CD8-positive, alpha-beta memory T cell (primary cell): ENCODE results near the gene MIF4GD. TPM values are rescaled to one million over a fixed set of nuclear protein-coding genes. Genes with fewer than 3 reads are reported as not detected.

Experiments used
- CTCF ChIA-PET: fragments of 350-600 bp; sonication (Branson Sonifier 250); formaldehyde crosslinking; loops from one replicate; lab custom pipeline; 2021; ENCODE audit warnings: antibody characterized with exemption; lab: Charles Lee
- POLR2A ChIA-PET: fragments of 350-600 bp; sonication (Branson Sonifier 250); formaldehyde crosslinking; loops from one replicate; lab custom pipeline; 2021; ENCODE audit warnings: antibody characterized with exemption; lab: Charles Lee
- DNase-seq, 5 donors: peaks; one replicate each; pipeline versions ENCODE4 v3.0.0 to v3.0.0-alpha.2; 2020 to 2022; ENCODE audit warnings: mixed read lengths in 1 of 5
- H3K27ac ChIP-seq: one replicate; pipeline ENCODE4 v1.7.0; 2013; ENCODE audit warnings: low read depth, mild to moderate bottlenecking, low read length, moderate library complexity
- H3K27me3 ChIP-seq: 2 replicates; pipeline ENCODE4 v1.7.0; 2013; ENCODE audit warnings: low read length, mild to moderate bottlenecking; ENCODE audit not compliant: insufficient read depth, poor library complexity, severe bottlenecking
- H3K36me3 ChIP-seq: 2 replicates; pipeline ENCODE4 v1.7.0; 2013; ENCODE audit warnings: mild to moderate bottlenecking, low read length, moderate library complexity; ENCODE audit not compliant: insufficient read depth
- H3K4me1 ChIP-seq: 2 replicates; pipeline ENCODE4 v1.7.0; 2013; ENCODE audit warnings: mild to moderate bottlenecking, low read length, moderate library complexity; ENCODE audit not compliant: insufficient read depth
- H3K4me3 ChIP-seq: 2 replicates; pipeline ENCODE4 v1.7.0; 2013; ENCODE audit warnings: mild to moderate bottlenecking, low read length
- H3K9me3 ChIP-seq: 2 replicates; pipeline ENCODE4 v1.7.0; 2013; ENCODE audit warnings: mild to moderate bottlenecking, low read length
- H3K27ac Mint-ChIP-seq, 8 donors: one replicate each; pipeline ENCODE4 v1.8.0; 2020 to 2021; ENCODE audit warnings: mixed read lengths in 8 of 8, mild to moderate bottlenecking in 6 of 8, inconsistent platforms in 3 of 8, moderate library complexity in 3 of 8
- H3K27me3 Mint-ChIP-seq, 2 donors: one replicate each; pipeline ENCODE4 v1.8.0; 2020 to 2021; ENCODE audit warnings: mixed read lengths in 2 of 2, mild to moderate bottlenecking in 1 of 2, moderate library complexity in 1 of 2
- H3K36me3 Mint-ChIP-seq, 3 donors: one replicate each; pipeline ENCODE4 v1.8.0; 2020 to 2021; ENCODE audit warnings: mixed read lengths in 3 of 3, inconsistent platforms in 1 of 3, mild to moderate bottlenecking in 1 of 3
- H3K4me1 Mint-ChIP-seq, 3 donors: one replicate each; pipeline ENCODE4 v1.8.0; 2020 to 2021; ENCODE audit warnings: mixed read lengths in 3 of 3, inconsistent platforms in 1 of 3, mild to moderate bottlenecking in 1 of 3
- H3K4me3 Mint-ChIP-seq, 7 donors: one replicate each; pipeline ENCODE4 v1.8.0; 2020 to 2021; ENCODE audit warnings: mixed read lengths in 7 of 7, mild to moderate bottlenecking in 6 of 7, moderate library complexity in 4 of 7, inconsistent platforms in 2 of 7
- H3K9me3 Mint-ChIP-seq, 5 donors: one replicate each; pipeline ENCODE4 v1.8.0; 2020 to 2022; ENCODE audit warnings: mixed read lengths in 5 of 5, mild to moderate bottlenecking in 3 of 5, moderate library complexity in 2 of 5, inconsistent platforms in 1 of 5
- polyA plus RNA-seq: library from polyadenylated mRNA; unstranded; fragments of 300-500 nt; fragmentation: Illumina TruSeq; gene quantifications from one replicate; pipeline ENCODE4 v1.2.3, GENCODE V29; 2021
- total RNA-seq, 2 experiments: library from RNA; stranded (reverse); gene quantifications; one replicate each; pipeline ENCODE4 v1.2.3, GENCODE V29; 2021

MIF4GD gene
- total and polyA plus RNA-seq, 3 experiments from 2014 or later: 38.5 to 108 (median 40.4) TPM

DNA sequence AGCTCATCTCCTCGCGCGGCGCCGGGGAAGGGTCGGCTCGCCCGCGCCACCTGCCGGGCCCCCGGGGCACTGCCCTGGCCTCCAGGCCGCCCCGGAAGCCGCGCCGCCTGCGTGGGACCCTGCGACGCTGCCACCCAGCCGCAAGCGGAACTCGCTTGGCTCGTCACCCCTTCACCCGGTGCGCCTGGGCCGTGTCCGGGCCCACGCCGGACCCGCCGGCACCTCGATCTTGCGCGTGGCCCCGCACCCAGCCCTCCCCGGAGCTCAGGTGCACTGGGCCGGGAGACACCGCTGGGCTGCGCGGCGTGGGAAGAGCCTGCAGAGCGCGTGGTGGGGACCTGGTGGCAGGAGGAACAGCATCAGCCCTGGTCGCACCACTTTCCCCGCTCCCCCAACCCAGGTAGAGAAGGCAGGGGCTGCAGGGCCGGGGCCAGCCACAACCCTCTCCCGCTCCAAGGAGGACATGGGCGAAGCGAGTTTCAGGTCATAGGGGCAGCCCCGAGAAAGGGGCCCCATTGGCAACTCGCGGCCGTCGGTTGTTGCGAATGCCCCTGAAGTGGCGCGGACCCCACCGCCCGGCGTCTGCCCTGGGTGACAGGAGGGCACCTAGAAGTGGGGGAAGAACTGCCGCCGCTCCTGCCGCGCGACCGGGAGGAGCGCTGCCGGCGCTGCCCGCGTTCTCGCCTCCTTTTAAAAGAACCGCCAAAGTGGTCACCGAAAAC lies 363 bp upstream of the MIF4GD start:
- peaks cover 0 to 31% (median 5%) of the 10 kb centered on the region in 3 donors for H3K36me3 Mint-ChIP-seq
- Histone ChIP-seq H3K36me3 (peaks cover 10% of the 10 kb centered on the region), H3K4me3 (peak overlapping the region; percentile 72), H3K4me1 (peaks cover 19% of the 10 kb centered on the region), H3K9me3 (no peaks in the 10 kb centered on the region), H3K27ac (peak overlapping the region; percentile 89), H3K27me3 (no peaks in the 10 kb centered on the region)
- peaks cover 0 to 1% of the 10 kb centered on the region in 2 donors for H3K27me3 Mint-ChIP-seq
- ChIA-PET POLR2A (interaction anchor here (0.5 to 3.9 kb wide), 19 partner anchors 10 to 398 kb away, joined by 3 to 79 read pairs (median 4); partner anchors contain the start of genes ARMC7, FDXR, GGA3 and GRB2), CTCF (interaction anchor here (0.6 to 4.6 kb wide), 29 partner anchors 10 to 798 kb away, joined by 3 to 76 read pairs (median 4); partner anchors contain the start of genes GGA3, GRB2, MRPL58 and MRPS7)
- peak overlapping the region; percentile 72 to 94 (median 90) for H3K27ac Mint-ChIP-seq
- peak overlapping the region; percentile 77 to 92 (median 83) for H3K4me3 Mint-ChIP-seq
- DNase-seq: peak; percentile 83 to 92 (median 90)
- H3K4me1 Mint-ChIP-seq: peaks cover 20 to 35% (median 23%) of the 10 kb centered on the region in 3 donors
- peaks cover 0 to 2% (median 0%) of the 10 kb centered on the region in 5 donors for H3K9me3 Mint-ChIP-seq

DNA sequence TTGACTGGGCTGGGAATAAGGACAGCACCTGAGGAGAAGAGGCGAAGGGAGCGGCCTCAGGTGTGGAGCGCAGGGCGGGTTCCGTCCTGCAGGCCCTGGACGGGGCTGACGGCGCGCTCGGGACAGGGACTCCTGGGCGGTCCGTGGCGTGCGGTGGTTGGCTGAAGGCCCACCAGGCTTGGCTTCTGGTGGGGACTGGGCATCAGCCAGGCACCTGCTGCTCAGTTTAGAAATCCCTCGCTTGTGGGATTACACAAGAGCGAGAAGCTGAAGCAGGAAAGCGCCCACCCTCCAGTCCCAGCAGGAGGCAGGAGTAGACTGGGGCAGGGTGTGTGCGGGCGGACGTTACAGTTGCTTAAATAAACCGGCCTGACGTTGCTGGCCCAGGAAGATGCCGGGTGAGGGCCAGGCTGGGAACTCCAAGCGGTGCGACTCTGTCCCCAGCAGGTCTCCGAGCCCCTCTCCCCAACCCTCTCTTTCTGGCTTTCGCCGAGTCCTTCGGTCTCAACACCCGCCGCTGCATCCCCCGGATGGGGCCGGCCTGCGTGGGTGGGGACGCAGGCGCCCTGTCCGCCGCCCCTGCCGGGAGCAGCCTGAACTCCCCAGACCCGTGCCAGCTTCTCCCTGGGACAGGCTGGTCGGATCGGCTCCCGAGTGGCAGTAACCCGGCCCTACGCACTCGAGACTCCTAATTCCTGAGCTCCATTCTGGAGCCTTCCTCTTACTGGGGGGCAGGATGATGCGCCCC lies 639 bp downstream of the MIF4GD start:
- Histone ChIP-seq H3K27ac (peak overlapping the region; percentile 85), H3K9me3 (no peaks in the 10 kb centered on the region), H3K4me3 (peak overlapping the region; percentile 84), H3K27me3 (no peaks in the 10 kb centered on the region), H3K4me1 (peaks cover 19% of the 10 kb centered on the region), H3K36me3 (peaks cover 20% of the 10 kb centered on the region)
- H3K4me3 Mint-ChIP-seq: peak overlapping the region; percentile 74 to 89 (median 82)
- H3K36me3 Mint-ChIP-seq: peaks cover 0 to 40% (median 4%) of the 10 kb centered on the region in 3 donors
- peaks cover 0 to 2% of the 10 kb centered on the region in 2 donors for H3K27me3 Mint-ChIP-seq
- H3K27ac Mint-ChIP-seq: peak overlapping the region; percentile 63 to 94 (median 84)
- ChIA-PET CTCF (interaction anchor here (0.6 to 4.6 kb wide), 31 partner anchors 9 to 799 kb away, joined by 3 to 76 read pairs (median 4); partner anchors contain the start of genes GGA3, GRB2, MRPL58 and MRPS7), POLR2A (interaction anchor here (0.8 to 3.9 kb wide), 17 partner anchors 9 to 397 kb away, joined by 3 to 79 read pairs (median 5); partner anchors contain the start of genes ARMC7, FDXR, GGA3 and GRB2)
- peak in 3 of 5 donors; percentile 27 to 64 (median 37) for DNase-seq
- H3K4me1 Mint-ChIP-seq: peaks cover 20 to 35% (median 23%) of the 10 kb centered on the region in 3 donors
- H3K9me3 Mint-ChIP-seq: peaks cover 0 to 2% (median 0%) of the 10 kb centered on the region in 5 donors

DNA sequence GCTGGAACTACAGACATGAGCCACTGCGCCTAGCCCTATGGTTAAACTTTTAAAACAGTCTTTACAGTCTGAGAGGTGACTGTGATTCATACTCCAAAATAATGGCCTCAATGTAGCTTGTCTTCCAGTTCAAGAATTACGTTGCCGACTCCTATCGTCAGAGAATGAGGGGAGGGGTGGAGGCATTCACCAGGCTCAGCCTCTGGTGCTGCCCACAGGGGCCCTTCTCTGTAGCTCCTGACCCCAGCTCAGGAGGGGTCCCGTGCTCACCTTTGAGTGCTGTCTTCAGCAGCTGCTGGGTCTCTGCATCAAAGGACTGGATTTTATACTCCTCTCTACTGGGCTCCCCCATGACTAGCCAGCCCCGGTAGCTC lies 1.2 kb downstream of the MIF4GD start:
- H3K4me1 ChIP-seq: peaks cover 19% of the 10 kb centered on the region
- DNase-seq: no peak

DNA sequence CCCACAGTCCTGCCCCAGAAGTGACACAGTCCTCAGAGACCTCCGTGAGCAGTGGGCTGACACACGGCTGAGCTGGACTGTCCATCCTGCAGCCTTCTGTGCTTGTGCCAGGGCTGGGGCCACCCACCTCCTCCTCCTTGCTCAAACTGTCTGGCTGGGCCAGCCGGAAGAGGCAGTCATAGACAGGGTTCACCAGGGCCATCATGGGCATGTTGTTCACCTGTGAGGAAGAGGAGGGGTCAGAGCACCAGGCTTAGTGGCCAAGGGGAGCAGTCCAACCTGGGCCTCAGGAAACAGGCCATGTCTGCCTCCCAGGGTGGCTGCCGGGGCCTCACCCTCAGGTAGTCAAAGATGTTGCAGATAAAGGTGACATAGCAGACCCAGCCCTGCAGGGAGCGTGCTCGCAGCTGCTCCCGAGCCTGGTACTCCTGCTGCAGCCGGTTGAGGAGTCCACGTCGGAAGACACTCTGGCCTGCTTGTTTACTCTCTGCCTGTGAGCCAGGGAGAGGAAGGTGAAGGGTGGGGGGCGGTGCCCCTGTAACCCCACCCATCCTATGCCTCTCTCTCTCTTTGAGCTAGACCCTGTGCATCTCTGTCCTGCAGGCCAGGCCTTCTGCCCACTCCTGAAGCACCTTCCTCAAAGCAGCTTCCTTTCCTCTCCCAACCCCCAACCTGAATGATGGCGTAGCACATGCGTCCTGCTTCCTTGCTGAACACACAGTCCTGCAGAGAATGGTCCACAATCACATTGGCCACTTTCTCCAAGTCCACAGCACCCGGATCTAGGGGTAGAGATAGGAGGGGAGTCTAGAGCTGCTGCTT lies 3.4 kb downstream of the MIF4GD start:
- CTCF ChIA-PET: interaction anchor here (0.9 to 2.2 kb wide), 2 partner anchors 22 to 145 kb away, joined by 4 to 8 read pairs; partner anchors contain the start of gene SLC25A19
- DNase-seq: peak in 1 of 5 donors; percentile 26
- H3K27me3 ChIP-seq: no peaks in the 10 kb centered on the region
- H3K4me1 ChIP-seq: peaks cover 22% of the 10 kb centered on the region
- Mint-ChIP-seq H3K4me3 (peak overlapping the region in 2 of 7 donors; percentile 26 to 64), H3K27me3 (peaks cover 0 to 3% of the 10 kb centered on the region in 2 donors), H3K36me3 (peaks cover 0 to 44% (median 4%) of the 10 kb centered on the region in 3 donors), H3K9me3 (no peaks in the 10 kb centered on the region), H3K4me1 (peaks cover 15 to 33% (median 17%) of the 10 kb centered on the region in 3 donors), H3K27ac (peak overlapping the region in 1 of 8 donors; percentile 80)
- H3K36me3 ChIP-seq: peaks cover 25% of the 10 kb centered on the region
- H3K27ac ChIP-seq: no peak overlapping the region
- no peaks in the 10 kb centered on the region for H3K9me3 ChIP-seq
- POLR2A ChIA-PET: no interaction called here
- H3K4me3 ChIP-seq: no peak overlapping the region

More for the DNA sequence above, 1.2 kb downstream of the MIF4GD start:
- Mint-ChIP-seq H3K9me3 (peaks cover 0 to 2% (median 0%) of the 10 kb centered on the region in 5 donors), H3K4me1 (peaks cover 20 to 35% (median 21%) of the 10 kb centered on the region in 3 donors), H3K36me3 (peaks cover 0 to 40% (median 2%) of the 10 kb centered on the region in 3 donors), H3K27me3 (peaks cover 0 to 2% of the 10 kb centered on the region in 2 donors), H3K4me3 (peak overlapping the region; percentile 74 to 89 (median 82)), H3K27ac (peak overlapping the region; percentile 8 to 94 (median 82))
- H3K27ac ChIP-seq: peak overlapping the region; percentile 85
- H3K27me3 ChIP-seq: no peaks in the 10 kb centered on the region
- peak overlapping the region; percentile 84 for H3K4me3 ChIP-seq
- H3K9me3 ChIP-seq: no peaks in the 10 kb centered on the region
- POLR2A ChIA-PET: interaction anchor here (1.0 to 3.9 kb wide), 6 partner anchors 8 to 156 kb away, joined by 3 to 79 read pairs (median 6); partner anchors contain the start of genes GGA3, MRPS7, SLC25A19 and SUMO2
- H3K36me3 ChIP-seq: peaks cover 20% of the 10 kb centered on the region
- CTCF ChIA-PET: interaction anchor here (0.8 to 4.6 kb wide), 13 partner anchors 9 to 478 kb away, joined by 3 to 76 read pairs (median 6); partner anchors contain the start of genes GGA3, MRPL58, MRPS7 and SLC25A19

DNA sequence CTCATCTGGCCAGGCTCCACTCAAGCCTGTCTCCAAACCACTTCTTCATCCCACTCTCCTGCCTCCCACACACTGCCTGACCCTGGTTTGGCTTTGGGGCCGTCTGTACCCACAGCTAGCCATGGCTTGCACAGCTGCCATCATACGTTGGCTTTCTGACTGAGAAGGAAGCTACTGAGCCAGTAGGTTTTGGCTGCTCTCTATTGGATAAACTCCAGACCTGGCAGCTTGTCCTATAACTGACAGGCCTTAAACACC lies 3.9 kb downstream of the MIF4GD start:
- peaks cover 0 to 3% of the 10 kb centered on the region in 2 donors for H3K27me3 Mint-ChIP-seq
- H3K27ac Mint-ChIP-seq: peak overlapping the region in 2 of 8 donors; percentile 35 to 80
- peak overlapping the region in 1 of 7 donors; percentile 64 for H3K4me3 Mint-ChIP-seq
- ChIA-PET CTCF (interaction anchor here (0.9 to 2.2 kb wide), 2 partner anchors 22 to 145 kb away, joined by 4 to 8 read pairs; partner anchors contain the start of gene SLC25A19), POLR2A (no interaction called here)
- H3K9me3 Mint-ChIP-seq: no peaks in the 10 kb centered on the region
- DNase-seq: peak in 1 of 5 donors; percentile 36
- Histone ChIP-seq H3K9me3 (no peaks in the 10 kb centered on the region), H3K4me1 (peaks cover 22% of the 10 kb centered on the region), H3K27me3 (no peaks in the 10 kb centered on the region), H3K27ac (no peak overlapping the region), H3K36me3 (peaks cover 25% of the 10 kb centered on the region), H3K4me3 (no peak overlapping the region)
- H3K4me1 Mint-ChIP-seq: peaks cover 20 to 33% (median 20%) of the 10 kb centered on the region in 3 donors
- H3K36me3 Mint-ChIP-seq: peaks cover 0 to 48% (median 4%) of the 10 kb centered on the region in 3 donors

DNA sequence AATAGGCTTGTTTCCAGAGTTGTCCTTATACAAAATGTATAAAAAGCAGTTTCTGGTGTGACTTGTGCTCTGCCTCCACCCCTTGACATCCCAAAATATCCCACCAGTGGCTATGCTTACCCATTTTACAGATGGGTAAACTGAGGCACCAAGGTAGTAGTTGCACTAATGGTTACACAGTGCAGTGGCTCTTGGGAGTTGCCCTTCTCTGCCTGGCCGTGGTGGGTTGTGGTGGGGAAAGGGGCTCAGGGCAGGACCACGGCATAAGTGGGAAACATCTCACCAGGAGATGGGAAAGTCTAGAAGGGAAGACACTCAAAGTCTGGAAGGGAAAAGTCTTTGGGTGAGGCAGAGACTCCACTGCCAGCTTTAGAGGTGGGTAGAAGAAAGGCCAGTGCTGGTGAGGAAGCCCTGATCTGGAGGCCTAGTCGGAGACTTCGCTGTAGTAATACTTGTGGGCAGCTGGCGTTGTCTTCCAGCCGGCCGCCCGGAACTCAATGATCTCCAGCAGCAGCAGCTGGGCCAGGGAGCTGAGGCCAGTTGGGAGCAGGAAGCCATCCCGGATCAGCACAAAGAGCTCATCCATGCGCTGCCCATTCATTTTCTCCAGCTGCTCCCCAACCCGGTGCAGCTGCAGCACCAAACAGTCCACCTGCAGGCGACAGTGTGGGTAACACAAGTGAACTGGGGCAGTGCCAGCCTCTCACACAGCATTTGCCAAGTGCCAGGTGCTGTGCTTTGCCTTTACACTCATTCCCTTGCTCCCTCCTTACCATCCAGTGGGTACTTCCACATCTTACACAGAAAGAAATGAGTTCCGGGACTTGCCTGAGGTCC lies 4.5 kb downstream of the MIF4GD start:
- H3K4me3 Mint-ChIP-seq: peak overlapping the region in 1 of 7 donors; percentile 64
- peaks cover 19% of the 10 kb centered on the region for H3K4me1 ChIP-seq
- DNase-seq: peak in 1 of 5 donors; percentile 36
- H3K9me3 Mint-ChIP-seq: no peaks in the 10 kb centered on the region
- no peak overlapping the region for H3K27ac ChIP-seq
- no peak overlapping the region for H3K4me3 ChIP-seq
- H3K27ac Mint-ChIP-seq: peak overlapping the region in 2 of 8 donors; percentile 35 to 80
- H3K9me3 ChIP-seq: no peaks in the 10 kb centered on the region
- peaks cover 16 to 33% (median 20%) of the 10 kb centered on the region in 3 donors for H3K4me1 Mint-ChIP-seq
- H3K36me3 Mint-ChIP-seq: peaks cover 0 to 52% (median 4%) of the 10 kb centered on the region in 3 donors
- CTCF ChIA-PET: interaction anchor here (0.9 kb wide), 1 partner anchor 146 kb away, joined by 4 read pairs; no protein-coding TSS in a partner anchor
- H3K27me3 ChIP-seq: no peaks in the 10 kb centered on the region
- POLR2A ChIA-PET: no interaction called here
- peaks cover 0 to 3% of the 10 kb centered on the region in 2 donors for H3K27me3 Mint-ChIP-seq
- peaks cover 25% of the 10 kb centered on the region for H3K36me3 ChIP-seq
